Erythroblast (primary cell): ENCODE measurements around the gene FUS.

Source experiments
- GATA1 ChIP-seq: IDR thresholded peaks from 2 replicates; pipeline ENCODE4 v1.6.1; 2011; ENCODE audit warnings: low read depth, mild to moderate bottlenecking, control low read depth, low read length, moderate library complexity
- POLR2A ChIP-seq: IDR thresholded peaks from 2 replicates; pipeline ENCODE4 v1.6.1; 2011; ENCODE audit warnings: mild to moderate bottlenecking, low read length

GRCh38 chr16:31213342-31213741 is 33.4 kb downstream of the FUS start:
- TF ChIP-seq POLR2A (no peak), GATA1 (no peak)
